ENCODE results near the gene ANTXR2. TPM values are rescaled to one million over a fixed set of nuclear protein-coding genes. Genes with fewer than 3 reads are reported as not detected.

Gene ANTXR2
- total and polyA plus RNA-seq, 2 donors (not counting 3 experiments of a cell fraction or from before 2014, with no cell fraction given): 6.6 to 64.6 TPM

DNA sequence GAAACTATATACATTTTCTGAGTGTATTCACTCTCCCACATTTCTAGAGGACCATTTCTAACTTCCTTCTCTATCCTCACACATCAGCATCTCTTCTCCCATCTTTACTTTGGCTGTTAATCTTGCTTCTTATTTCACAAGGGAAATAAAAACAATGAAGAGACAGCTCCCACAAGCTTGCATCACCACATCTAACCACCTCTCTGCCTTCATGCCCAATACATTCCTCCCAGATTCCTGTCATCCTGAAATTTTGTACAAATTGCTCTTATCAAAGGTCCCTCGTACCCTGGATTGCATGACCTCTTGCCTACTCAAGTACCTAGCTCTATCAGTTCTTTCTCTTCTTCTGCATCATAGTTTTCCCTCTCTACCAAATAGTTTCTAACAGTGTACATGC, 215.2 kb downstream of the ANTXR2 start:
- CTCF ChIA-PET: no interaction called here
- no TSS peak for BruUV-seq (replicated peaks)
- no peaks in the 10 kb centered on the region for H3K27me3 ChIP-seq (ENCODE audit: control insufficient read depth in 2 of 2, insufficient read depth in 2 of 2, low read length in 2 of 2)
- no peaks in the 10 kb centered on the region for H3K36me3 ChIP-seq (ENCODE audit: control insufficient read depth in 2 of 2, extremely low read depth in 1 of 2, insufficient read depth in 2 of 2, low read length in 2 of 2)
- intact Hi-C loops (cut with micrococcal nuclease): no loop called here
- no peak overlapping the region for H3K27ac ChIP-seq (ENCODE audit: insufficient read depth, low read depth, low read length)
- no peaks in the 10 kb centered on the region for H3K79me2 ChIP-seq (ENCODE audit: control insufficient read depth, insufficient read depth, low read length)
- no peak overlapping the region for H3K4me2 ChIP-seq (ENCODE audit: insufficient read depth, low read length)
- DNase-seq (ENCODE audit: low read depth, low spot score) (no peak), FAIRE-seq (no peak)
- H3K9ac ChIP-seq (replicated peaks; ENCODE audit: extremely low read depth, insufficient read depth, low read length): no peak overlapping the region
- no peak overlapping the region for H3K4me3 ChIP-seq (replicated peaks in 1 of 3; ENCODE audit: insufficient read depth in 1 of 3, low read depth in 1 of 3, low read length in 3 of 3)
- no peaks in the 10 kb centered on the region for H3K9me1 ChIP-seq (replicated peaks; ENCODE audit: control insufficient read depth, extremely low read depth, insufficient read depth, low read length)
- H3K4me1 ChIP-seq (ENCODE audit: control insufficient read depth, extremely low read depth, insufficient read depth, low read length): no peaks in the 10 kb centered on the region
- dilution Hi-C loops (cut with MboI; ENCODE audit: extremely low pct_ligation_motif_present, low sequenced_read_pairs): no loop called here
- TF ChIP-seq EZH2 (IDR thresholded peaks at IDR 0.05; ENCODE audit: borderline replicate concordance, low read depth, low read length, severe bottlenecking) (no peak), MAX (IDR thresholded peaks at IDR 0.05; ENCODE audit: insufficient read depth, insufficient read length) (no peak), JUN (IDR thresholded peaks at IDR 0.05; ENCODE audit: borderline replicate concordance, insufficient read depth, insufficient read length, low read depth) (no peak), POLR2AphosphoS5 (IDR thresholded peaks at IDR 0.05; ENCODE audit: insufficient read depth, low read depth, low read length) (no peak), MYC (IDR thresholded peaks at IDR 0.05; ENCODE audit: low read depth, low read length) (no peak), CTCF (IDR thresholded peaks at IDR 0.05; ENCODE audit: extremely low read depth in 1 of 2, insufficient read depth in 1 of 2, low read depth in 1 of 2, low read length in 2 of 2) (no peak), POLR2A (IDR thresholded peaks at IDR 0.05; ENCODE audit: low read depth, low read length) (no peak), GATA2 (IDR thresholded peaks at IDR 0.05; ENCODE audit: insufficient read depth, insufficient read length, low read depth, low read length) (no peak), FOS (IDR thresholded peaks at IDR 0.05; ENCODE audit: borderline replicate concordance, insufficient read depth, low read length) (no peak)
- H2AFZ ChIP-seq (ENCODE audit: low read depth, low read length): no peak overlapping the region
- H3K9me3 ChIP-seq (replicated peaks; ENCODE audit: control insufficient read depth, insufficient read depth, low read length): no peaks in the 10 kb centered on the region
- no peaks in the 10 kb centered on the region for H4K20me1 ChIP-seq (replicated peaks; ENCODE audit: control insufficient read depth, extremely low read depth, insufficient read depth, low read length)
- POLR2A ChIA-PET: no interaction called here

Measured in endothelial cell of umbilical vein (primary cell).